HepG2 (cell line): ENCODE measurements around the gene CD79A. TPM values are rescaled to one million over a fixed set of nuclear protein-coding genes. Genes with fewer than 3 reads are reported as not detected.

Source experiments
- ATAC-seq: fragments of 200-7000 bp; cut with Tn5 transposase; 3 replicates; pipeline ENCODE4 v1.9.1; 2020; ENCODE audit warnings: mild to moderate bottlenecking, moderate library complexity
- BruUV-seq: library from RNA; stranded (reverse); fragments of 400-500 nt; replicated peaks from 2 replicates; lab custom pipeline; 2021; lab: Mats Ljungman, UMichigan
- CTCF ChIA-PET: fragments of 300-600 bp; formaldehyde crosslinking; extraction: SDS; loops from one replicate; lab custom pipeline; 2021; ENCODE audit warnings: low total read pairs, inconsistent platforms, low intra/inter-chr PET ratio; lab: Yijun Ruan, JAX
- POLR2A ChIA-PET: fragments of 350-600 bp; sonication (Branson Sonifier 250); formaldehyde crosslinking; loops from one replicate; lab custom pipeline; 2020; ENCODE audit warnings: antibody characterized with exemption, inconsistent platforms; lab: Yijun Ruan, JAX
- DNase-seq: peaks from one replicate; pipeline ENCODE4 v3.0.0-alpha.2; 2015; ENCODE audit warnings: low spot score
- FAIRE-seq: peaks from 3 replicates; lab custom pipeline; 2011; peaks lifted over from hg19 to GRCh38; lab: Jason Lieb, UNC
- H2AFZ ChIP-seq: one replicate; pipeline ENCODE4 v1.6.1; 2011; ENCODE audit warnings: low read length, inconsistent platforms
- H3K27ac ChIP-seq: fragments of 300-600 bp; 3 replicates; pipeline ENCODE4 v1.8.0; 2011; ENCODE audit warnings: mixed run types, mild to moderate bottlenecking, mixed read lengths, low read length, inconsistent platforms; ENCODE audit not compliant: insufficient read depth; ENCODE audit errors: extremely low read length
- H3K27me3 ChIP-seq, 2 experiments: fragments of 200-600 bp in 1 of 2; 2 replicates in 1 of 2; 3 replicates in 1 of 2; pipeline versions ENCODE4 v1.6.0 to v1.8.0; 2011; ENCODE audit warnings: low read length in 2 of 2, mild to moderate bottlenecking in 2 of 2, moderate library complexity in 2 of 2, inconsistent platforms in 1 of 2; ENCODE audit not compliant: insufficient read depth in 2 of 2, control insufficient read depth in 1 of 2
- H3K36me3 ChIP-seq, 2 experiments: fragments of 200-600 bp in 1 of 2; replicated peaks in 1 of 2; 2 replicates in 1 of 2; 3 replicates in 1 of 2; pipeline versions ENCODE4 v1.5.1 to v1.8.0; 2011; ENCODE audit warnings: low read length in 2 of 2, inconsistent platforms in 1 of 2; ENCODE audit not compliant: insufficient read depth in 2 of 2, control insufficient read depth in 1 of 2
- H3K4me1 ChIP-seq: 2 replicates; pipeline ENCODE4 v1.5.1; 2012; ENCODE audit warnings: low read length, inconsistent platforms; ENCODE audit not compliant: insufficient read depth
- H3K4me2 ChIP-seq: 2 replicates; pipeline ENCODE4 v1.6.0; 2011; ENCODE audit warnings: low read depth, low read length, inconsistent platforms
- H3K4me3 ChIP-seq, 3 experiments: fragments of 200-600 bp in 1 of 3; sonication (generic), shearing (Covaris generic) in 1 of 3; replicated peaks in 1 of 3; 2 replicates each; pipeline ENCODE4 v1.5.1; 2011 to 2016; ENCODE audit warnings: low read length in 3 of 3, inconsistent platforms in 2 of 3, low read depth in 2 of 3, mild to moderate bottlenecking in 2 of 3, control low read depth in 1 of 3, mixed read lengths in 1 of 3; ENCODE audit not compliant: insufficient read depth in 1 of 3
- H3K79me2 ChIP-seq: one replicate; pipeline ENCODE4 v1.6.1; 2011; ENCODE audit warnings: low read length, inconsistent platforms; ENCODE audit not compliant: insufficient read depth
- H3K9ac ChIP-seq: 2 replicates; pipeline ENCODE4 v1.6.0; 2011; ENCODE audit warnings: mild to moderate bottlenecking, low read depth, low read length, inconsistent platforms; ENCODE audit not compliant: insufficient read depth
- H3K9me3 ChIP-seq: 2 replicates; pipeline ENCODE4 v1.5.1; 2012; ENCODE audit warnings: mild to moderate bottlenecking, low read length
- H4K20me1 ChIP-seq: 2 replicates; pipeline ENCODE4 v1.6.0; 2011; ENCODE audit warnings: inconsistent platforms, mild to moderate bottlenecking, low read length, moderate library complexity; ENCODE audit not compliant: insufficient read depth
- ARID2 ChIP-seq: sonication (generic); formaldehyde crosslinking; IDR thresholded peaks from 2 replicates; pipeline ENCODE4 v1.8.1; 2022; ENCODE audit warnings: mild to moderate bottlenecking, missing genetic modification reagents, borderline replicate concordance
- ASH2L ChIP-seq: fragments of 300-600, 200-600 bp; sonication (generic); IDR thresholded peaks from 2 replicates; pipeline ENCODE4 v1.7.0; 2017; ENCODE audit warnings: low read depth, mild to moderate bottlenecking, moderate library complexity, mixed read lengths, low read length; ENCODE audit not compliant: insufficient read length
- HIC2 ChIP-seq: sonication (generic); formaldehyde crosslinking; IDR thresholded peaks from 2 replicates; pipeline ENCODE4 v1.9.0; 2022; ENCODE audit warnings: low read depth, missing genetic modification reagents
- NRL ChIP-seq: sonication (generic); formaldehyde crosslinking; IDR thresholded peaks from 2 replicates; pipeline ENCODE4 v1.5.0; 2020; ENCODE audit warnings: missing genetic modification reagents, mild to moderate bottlenecking, moderate library complexity, borderline replicate concordance
- PHF8 ChIP-seq: sonication (generic); formaldehyde crosslinking; IDR thresholded peaks from 2 replicates; pipeline ENCODE4 v1.5.0; 2020; ENCODE audit warnings: missing genetic modification reagents
- SIX1 ChIP-seq: sonication (generic); formaldehyde crosslinking; IDR thresholded peaks from 2 replicates; pipeline ENCODE4 v1.4.0; 2020; ENCODE audit warnings: missing genetic modification reagents, borderline replicate concordance
- SKI ChIP-seq: fragments of 450-650 bp; IDR thresholded peaks from one replicate; pipeline ENCODE4 v1.6.1; 2018; ENCODE audit warnings: mild to moderate bottlenecking; ENCODE audit not compliant: partially characterized antibody
- U2AF1 ChIP-seq: fragments of 200-400 bp; formaldehyde crosslinking; optimal IDR thresholded peaks from 2 replicates; pipeline ENCODE3; 2017; ENCODE audit warnings: mild to moderate bottlenecking, low read depth, low read length
- YEATS4 ChIP-seq: sonication (generic); formaldehyde crosslinking; IDR thresholded peaks from 2 replicates; pipeline ENCODE4 v1.4.0; 2020; ENCODE audit warnings: missing genetic modification reagents, borderline replicate concordance
- YY1 ChIP-seq: IDR thresholded peaks from 2 replicates; pipeline ENCODE4 v1.6.1; 2011; ENCODE audit warnings: low read length, low read depth, moderate library complexity, mild to moderate bottlenecking; ENCODE audit not compliant: insufficient read depth, insufficient replicate concordance
- ZBTB33 ChIP-seq: sonication (generic); formaldehyde crosslinking; IDR thresholded peaks from 2 replicates; pipeline ENCODE4 v1.4.0; 2020; ENCODE audit warnings: missing genetic modification reagents
- ZMAT5 ChIP-seq: sonication (generic); formaldehyde crosslinking; IDR thresholded peaks from 2 replicates; pipeline ENCODE4 v1.5.0; 2020; ENCODE audit warnings: mild to moderate bottlenecking, low read depth, missing genetic modification reagents, borderline replicate concordance
- ZNF503 ChIP-seq: sonication (generic); formaldehyde crosslinking; IDR thresholded peaks from 2 replicates; pipeline ENCODE4 v1.4.0; 2020; ENCODE audit warnings: missing genetic modification reagents
- ZNF678 ChIP-seq: sonication (generic); formaldehyde crosslinking; IDR thresholded peaks from 2 replicates; pipeline ENCODE4 v1.4.0; 2020; ENCODE audit warnings: mild to moderate bottlenecking, missing genetic modification reagents
- ZNF816 ChIP-seq: sonication (generic); formaldehyde crosslinking; IDR thresholded peaks from 2 replicates; pipeline ENCODE4 v1.8.0; 2022; ENCODE audit warnings: missing genetic modification reagents, mild to moderate bottlenecking, borderline replicate concordance
- WGBS: methylation state at CpG from one replicate; pipeline ENCODE4 v1.1.6; 2017; ENCODE audit warnings: low lambda C conversion rate; 5-methylcytosine and 5-hydroxymethylcytosine counted together
- in situ Hi-C: cut with HindIII; loops from 2 replicates; pipeline ENCODE4 v1.10.0; 2017; ENCODE audit warnings: low pct_unique_long_range_greater_than_20kb; ENCODE audit not compliant: extremely low pct_ligation_motif_present
- intact Hi-C: fragments of 100-400 bp; cut with micrococcal nuclease; formaldehyde crosslinking; loops from one replicate; pipeline ENCODE4 v1.10.0; 2022; ENCODE audit not compliant: unreplicated experiment
- polyA plus RNA-seq, 8 experiments: library from polyadenylated mRNA; depleted of rRNA in 3 of 8; stranded (reverse) in 7 of 8; unstranded in 1 of 8; fragments of >200 nt; fragmentation: Illumina TruSeq in 4 of 8; extraction: Trizol in 4 of 8; gene quantifications; 2 replicates each; pipeline versions ENCODE4 v1.2.1 to v1.2.3, GENCODE V29; 2011 to 2016; ENCODE audit warnings: low read depth in 4 of 8, missing spikeins in 1 of 8, mixed read lengths in 1 of 8; ENCODE audit not compliant: insufficient read depth in 1 of 8
- total RNA-seq, 5 experiments: library from RNA; depleted of rRNA; stranded (reverse); fragments of >200 nt; fragmentation: Illumina TruSeq; extraction: Trizol; gene quantifications; 2 replicates each; pipeline ENCODE4 v1.2.3, GENCODE V29; 2016; ENCODE audit warnings: low read depth in 1 of 5

CD79A gene
- total and polyA plus RNA-seq, 2 of the 13 experiments (the other 11 are each of a cell fraction or from before 2014, with no cell fraction given): 0.24 to 0.33 TPM

GRCh38 chr19:41927497-41928192 lies 50.6 kb downstream of the CD79A start:
- H3K36me3 ChIP-seq: no peaks in the 10 kb centered on the region
- WGBS: 11% methylated on average over 39 of the region's 43 CpGs
- intact Hi-C loops (no loop called here), in situ Hi-C loops (no loop called here)
- no peaks in the 10 kb centered on the region for H3K79me2 ChIP-seq
- no TSS peak for BruUV-seq
- no peak overlapping the region for H2AFZ ChIP-seq
- no peak for ATAC-seq
- peaks cover 7 to 87% of the 10 kb centered on the region in 2 experiments for H3K27me3 ChIP-seq
- H3K9me3 ChIP-seq: no peaks in the 10 kb centered on the region
- POLR2A ChIA-PET: no interaction called here
- peak overlapping the region; percentile 77 for H3K4me2 ChIP-seq
- H3K9ac ChIP-seq: no peak overlapping the region
- DNase-seq: no peak
- peaks cover 11% of the 10 kb centered on the region for H3K4me1 ChIP-seq
- no peaks in the 10 kb centered on the region for H4K20me1 ChIP-seq
- FAIRE-seq: no peak
- CTCF ChIA-PET: no interaction called here
- H3K4me3 ChIP-seq: peak overlapping the region; percentile 26 to 68 (median 54); a peak in 5 of 6 replicates
- no peak overlapping the region for H3K27ac ChIP-seq
- TF ChIP-seq NRL (CRISPR knock-in tag) (no peak), ZNF503 (CRISPR knock-in tag) (no peak), U2AF1 (no peak), ARID2 (CRISPR knock-in tag) (no peak), ASH2L (no peak), YEATS4 (CRISPR knock-in tag) (no peak), HIC2 (CRISPR knock-in tag) (no peak), SKI (no peak), PHF8 (CRISPR knock-in tag) (no peak), ZNF678 (CRISPR knock-in tag) (no peak), ZBTB33 (no peak), ZNF816 (CRISPR knock-in tag) (no peak), SIX1 (CRISPR knock-in tag) (no peak), ZMAT5 (CRISPR knock-in tag) (no peak), YY1 (no peak)
